ELF-1 (cell line): ENCODE data around the gene PRDX2.

Source experiments
- DNase-seq: peaks from one replicate; pipeline ENCODE4 v3.0.0-alpha.2; 2016; ENCODE audit warnings: low read depth, low spot score

The PRDX2 gene

DNA sequence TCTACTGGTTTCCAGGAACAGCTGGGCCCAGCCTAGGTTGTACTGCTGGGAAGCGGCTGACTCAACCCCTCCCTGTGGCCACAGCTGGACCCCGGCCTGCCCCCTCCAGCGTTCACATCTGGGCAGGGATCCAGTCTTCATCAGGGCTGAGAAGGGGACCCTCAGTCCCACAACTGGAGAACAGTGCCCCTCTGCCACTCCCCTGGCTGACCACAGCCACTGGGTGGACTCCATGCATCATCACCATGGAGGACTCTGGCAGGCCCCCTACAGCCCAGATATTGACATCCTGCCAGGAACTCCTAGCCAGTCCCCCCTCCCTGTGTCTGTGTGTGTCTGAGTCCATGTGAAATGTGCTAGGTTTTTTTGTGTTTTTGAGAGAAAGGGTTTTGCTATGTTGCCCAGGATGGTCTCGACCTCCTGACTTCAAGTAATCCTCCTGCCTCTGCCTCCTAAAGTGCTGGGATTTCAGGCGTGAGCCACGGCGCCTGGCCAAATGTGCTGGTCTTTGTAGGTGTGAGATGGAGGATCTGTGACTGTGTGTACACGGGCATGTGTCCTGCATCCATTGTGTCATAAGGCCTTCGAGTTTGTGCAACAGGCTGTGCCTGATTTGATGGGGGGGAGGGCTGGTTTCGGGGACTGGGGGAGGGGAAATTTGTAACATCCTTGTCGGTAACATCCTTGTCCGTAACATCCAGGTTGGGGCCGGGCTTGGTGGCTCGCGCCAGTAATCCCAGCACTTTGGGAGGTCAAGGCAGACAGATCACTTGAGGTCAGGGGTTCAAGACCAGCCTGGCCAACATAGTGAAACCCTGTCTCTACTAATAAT is 22.2 kb downstream of the PRDX2 start:
- peak; percentile 47 for DNase-seq

DNA sequence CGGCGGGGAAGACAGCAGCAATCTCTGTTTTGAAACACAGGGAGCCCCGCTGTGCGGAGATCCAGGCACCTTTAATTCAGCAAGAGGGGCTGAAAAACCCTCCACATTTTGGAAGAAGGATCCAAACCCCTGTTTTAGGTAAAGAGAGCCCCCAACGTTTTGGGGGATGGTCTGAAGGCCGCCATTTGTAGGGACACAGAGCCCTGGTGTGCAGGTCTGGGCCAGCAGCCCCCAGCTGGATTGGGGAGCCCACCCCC is 22.8 kb downstream of the PRDX2 start:
- no peak for DNase-seq

DNA sequence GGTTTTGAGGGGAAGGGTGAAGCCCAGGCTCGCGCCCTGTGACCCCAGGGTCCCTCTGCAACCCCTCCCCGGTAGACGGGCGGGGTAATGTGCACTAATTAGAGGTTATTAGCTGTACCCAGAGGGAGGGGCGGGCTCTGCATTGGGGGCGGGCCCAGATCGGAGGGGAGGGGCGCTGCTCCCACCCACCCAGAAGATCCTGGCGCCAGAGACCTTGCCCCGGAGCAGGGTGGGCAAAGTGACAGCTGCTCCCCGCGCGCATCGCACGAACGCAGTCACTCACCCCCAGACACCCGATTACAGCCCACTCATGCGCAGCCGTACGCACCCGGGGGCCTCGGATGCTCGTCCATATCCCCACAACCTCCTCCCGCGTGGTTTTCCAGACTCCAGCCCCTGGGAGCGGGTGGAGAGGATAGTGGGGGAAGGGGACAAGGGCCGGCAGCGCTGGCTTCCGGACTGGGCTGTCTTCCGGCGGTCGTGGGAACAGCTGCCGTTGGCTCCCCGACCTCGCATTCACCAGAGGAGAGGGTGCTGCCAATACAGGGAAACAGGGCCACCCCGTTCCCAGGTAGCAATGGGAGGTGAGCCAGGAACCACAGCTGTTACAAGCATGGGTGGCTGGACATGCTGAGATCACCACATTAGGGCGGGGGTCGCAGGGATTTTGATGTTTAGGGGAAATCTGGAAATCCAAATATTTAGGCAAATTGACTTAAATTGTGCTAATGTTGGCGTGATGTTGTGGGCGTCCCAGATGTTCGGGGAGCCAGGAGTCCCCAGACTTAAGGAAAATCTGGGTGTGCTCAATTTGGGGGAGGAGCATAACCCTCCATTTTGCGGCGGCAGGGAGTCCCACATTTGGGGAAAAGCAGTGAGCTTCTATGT is 23.3 kb downstream of the PRDX2 start:
- DNase-seq = peak; percentile 57

DNA sequence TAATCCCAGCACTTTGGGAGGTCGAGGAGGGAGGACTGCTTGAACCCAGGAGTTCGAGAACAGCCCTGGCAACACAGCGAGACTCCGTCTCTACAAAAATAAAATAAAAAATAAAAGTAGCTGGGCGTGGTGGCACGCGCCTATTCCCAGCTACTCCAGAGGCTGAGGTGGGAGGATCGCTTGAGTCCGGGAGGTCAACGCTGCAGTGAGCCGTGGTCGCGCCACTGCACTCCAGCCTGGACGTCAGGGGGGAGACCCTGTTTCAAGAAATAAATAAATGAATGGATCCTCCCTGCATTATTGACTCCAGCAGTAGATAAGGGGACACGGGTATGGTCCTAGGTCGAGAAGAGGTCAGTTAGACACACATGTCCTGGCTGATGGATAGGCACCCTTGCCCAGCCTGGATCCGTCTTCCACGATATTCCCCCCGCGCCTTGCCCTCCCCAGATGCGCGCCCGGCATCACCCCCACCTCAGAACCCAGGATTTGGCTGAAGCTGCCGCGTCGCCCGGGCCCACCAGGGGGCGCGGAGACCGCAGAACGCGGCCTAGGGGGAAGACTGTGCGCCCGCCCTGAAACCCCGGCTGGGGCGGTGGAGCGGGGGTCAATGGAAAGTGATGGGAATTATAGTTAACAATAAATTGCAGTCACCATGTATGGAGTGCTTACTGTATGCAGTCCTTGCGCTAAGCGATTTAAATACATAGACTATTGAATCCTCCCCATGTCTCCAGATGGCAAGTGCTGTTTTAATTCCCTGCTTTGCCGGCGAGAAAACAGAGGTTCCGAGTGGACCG is 24.2 kb downstream of the PRDX2 start:
- peak; percentile 84 for DNase-seq

DNA sequence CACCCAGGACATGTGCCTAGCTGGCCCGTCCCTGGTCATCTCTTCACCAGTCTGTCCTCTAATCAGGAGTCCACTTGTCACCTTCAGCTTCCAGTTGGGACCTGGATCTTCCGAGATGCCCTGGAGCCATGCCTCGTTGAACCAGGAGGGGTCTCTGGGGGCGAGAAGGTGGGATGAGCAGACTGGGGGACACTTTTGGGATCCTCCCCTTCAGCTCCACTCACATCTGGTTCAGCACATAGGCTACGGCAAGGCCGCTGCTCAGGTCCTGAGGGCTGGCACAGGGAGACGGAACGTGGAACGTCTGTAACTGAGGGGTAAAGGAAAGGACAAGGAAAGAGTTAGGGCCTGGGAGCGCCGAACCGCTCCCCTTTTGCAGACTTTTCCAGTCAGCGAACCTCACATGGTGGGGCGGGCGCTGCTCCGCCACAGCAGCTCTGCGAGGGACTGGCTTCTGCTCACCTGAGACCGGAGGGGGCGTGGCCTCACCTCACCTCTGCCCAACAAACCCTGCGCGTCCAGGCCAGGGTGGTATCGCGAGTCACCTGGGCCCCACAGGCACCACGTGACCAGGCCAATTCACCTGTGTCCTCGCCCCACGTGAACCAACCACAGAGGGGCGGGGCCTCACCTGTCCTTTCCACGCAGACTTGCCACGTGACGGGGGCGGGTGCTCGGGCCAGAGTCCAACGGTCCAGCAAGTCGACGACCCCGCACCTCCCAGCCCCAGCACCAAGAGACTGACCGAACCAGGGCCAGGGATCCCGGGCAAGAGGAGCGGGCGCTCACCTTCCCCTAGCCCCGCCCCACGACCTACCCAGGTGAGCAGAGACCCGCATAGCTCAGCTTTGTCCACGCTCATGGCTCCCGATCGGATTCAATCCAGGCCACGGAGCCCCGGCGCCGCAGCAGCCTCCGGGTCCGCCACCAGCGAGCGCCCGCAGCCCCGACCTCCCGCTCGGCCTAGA is 26.7 kb downstream of the PRDX2 start, which contains the start of gene HOOK2:
Gene HOOK2, minus strand, starts transcription at position 965 of the 968 bp plus-strand sequence. Its CDS starts 103 bp downstream, at position 862.
- peak; percentile 89 for DNase-seq

DNA sequence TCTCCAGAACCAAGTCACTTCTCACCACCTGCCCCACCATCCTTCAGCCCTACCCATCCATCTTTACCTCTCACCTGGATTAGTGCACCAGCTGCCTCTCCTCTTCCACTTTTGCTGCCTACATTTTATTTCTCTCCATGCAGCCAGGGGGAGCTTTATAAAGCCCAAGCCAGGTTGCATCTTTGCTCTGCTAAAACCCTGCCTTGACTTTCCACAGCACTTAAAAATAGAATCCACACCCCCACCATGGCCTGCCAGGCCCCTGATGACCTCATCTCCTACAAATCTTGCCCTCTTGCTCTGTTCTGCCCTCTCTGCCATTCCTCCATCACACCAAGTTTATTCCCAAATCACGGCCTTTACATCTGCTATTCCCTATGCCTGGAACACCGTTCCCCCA is 28.0 kb downstream of the PRDX2 start:
- no peak for DNase-seq

DNA sequence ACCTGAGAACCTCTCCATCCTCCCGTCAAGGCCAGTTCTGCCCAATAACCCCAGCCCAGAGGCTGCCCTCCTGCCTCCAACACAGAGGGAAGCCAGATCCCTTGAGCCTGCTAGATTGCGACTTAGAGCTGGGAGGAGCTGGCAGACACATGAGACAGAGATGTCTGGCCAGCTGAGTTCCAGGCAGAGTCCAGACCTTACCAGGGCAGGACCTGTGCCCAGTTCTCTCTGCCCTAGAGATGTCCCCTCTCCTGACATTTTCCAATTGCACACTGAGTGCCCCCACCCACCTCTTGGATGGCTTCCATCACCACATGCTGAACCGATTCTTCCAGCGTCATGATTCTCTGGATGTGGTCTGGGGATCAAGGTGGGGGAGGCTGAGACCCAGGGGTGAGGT is 29.3 kb downstream of the PRDX2 start:
- DNase-seq = no peak

DNA sequence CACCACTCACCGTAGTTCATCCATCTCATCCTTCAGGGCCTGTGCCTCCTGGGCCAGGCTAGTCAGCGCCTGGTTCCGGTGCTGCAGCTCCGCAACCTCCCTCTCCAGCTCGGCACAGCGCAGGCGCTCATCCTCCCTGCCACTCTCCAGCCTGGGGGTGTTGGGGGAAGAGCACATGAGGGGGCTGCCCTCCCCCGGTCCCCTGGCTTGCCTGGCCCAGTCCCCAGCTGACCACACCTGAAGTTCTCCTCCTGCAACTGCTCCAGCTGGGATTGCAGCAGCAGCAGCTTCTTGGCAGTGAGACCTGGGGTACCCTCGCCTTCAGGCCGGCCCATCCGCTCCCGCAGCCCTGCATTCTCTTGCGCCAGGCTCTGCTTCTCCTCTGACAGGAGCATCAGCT is 30.7 kb downstream of the PRDX2 start:
- no peak for DNase-seq

DNA sequence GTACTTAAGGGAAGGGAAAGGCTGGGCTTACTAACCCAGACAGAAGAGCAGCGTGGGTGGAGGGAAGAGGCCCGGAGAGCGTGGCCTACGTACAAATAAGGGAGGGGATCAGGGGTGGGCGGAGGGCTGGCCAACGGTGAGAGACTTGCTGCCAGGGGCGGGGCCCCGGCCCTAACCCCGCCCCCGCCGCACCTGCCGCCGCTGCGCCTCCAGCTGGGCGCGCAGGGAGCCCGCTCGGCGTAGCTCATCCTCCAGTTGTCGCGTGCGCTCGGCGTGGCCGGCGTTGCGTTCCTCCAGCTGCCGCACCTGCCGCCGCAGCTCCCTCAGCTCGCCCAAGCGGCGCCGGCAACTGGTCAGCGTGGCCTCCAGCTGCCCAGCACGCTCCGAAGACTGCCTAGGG is 31.9 kb downstream of the PRDX2 start:
- DNase-seq = peak; percentile 83

DNA sequence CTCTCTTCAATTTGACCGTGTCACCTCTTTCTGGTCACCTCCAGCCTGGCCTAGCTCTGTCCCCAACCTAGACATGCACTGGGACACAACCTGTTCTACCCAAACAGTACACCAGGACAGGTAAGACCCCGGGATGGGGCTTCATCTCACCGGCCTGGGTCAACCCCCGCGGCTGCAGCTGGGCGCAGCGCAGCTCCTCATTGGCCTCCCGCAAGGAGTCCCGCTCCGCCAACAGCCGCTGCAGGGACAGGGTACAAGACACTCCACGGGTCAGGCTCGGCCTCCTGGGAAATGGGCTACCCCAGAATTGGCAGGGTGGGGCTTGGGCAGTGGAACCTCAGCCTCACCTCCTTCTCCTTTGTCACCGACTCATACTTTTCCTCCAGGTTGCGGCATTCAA is 33.9 kb downstream of the PRDX2 start:
- DNase-seq = no peak

DNA sequence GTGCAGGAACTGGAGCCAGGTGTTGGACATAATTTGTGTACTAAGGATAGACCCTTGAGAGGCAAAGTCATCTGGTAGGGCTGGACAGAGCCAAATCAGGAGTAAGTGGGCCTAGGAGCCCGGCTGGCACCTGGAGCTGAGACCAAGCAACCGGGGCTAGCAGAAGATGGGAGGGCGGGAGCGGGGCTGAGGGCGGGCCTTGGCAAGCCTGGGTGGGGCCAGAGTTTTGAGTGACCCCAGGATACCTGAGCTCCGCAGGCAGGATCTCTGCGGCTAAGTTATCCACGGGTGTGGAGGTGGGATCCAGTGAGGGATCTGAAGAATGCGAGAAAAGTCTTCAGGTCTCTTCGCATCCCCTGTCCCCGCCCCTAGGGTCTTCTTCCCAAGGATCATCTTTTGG is 34.5 kb downstream of the PRDX2 start:
- DNase-seq = no peak

DNA sequence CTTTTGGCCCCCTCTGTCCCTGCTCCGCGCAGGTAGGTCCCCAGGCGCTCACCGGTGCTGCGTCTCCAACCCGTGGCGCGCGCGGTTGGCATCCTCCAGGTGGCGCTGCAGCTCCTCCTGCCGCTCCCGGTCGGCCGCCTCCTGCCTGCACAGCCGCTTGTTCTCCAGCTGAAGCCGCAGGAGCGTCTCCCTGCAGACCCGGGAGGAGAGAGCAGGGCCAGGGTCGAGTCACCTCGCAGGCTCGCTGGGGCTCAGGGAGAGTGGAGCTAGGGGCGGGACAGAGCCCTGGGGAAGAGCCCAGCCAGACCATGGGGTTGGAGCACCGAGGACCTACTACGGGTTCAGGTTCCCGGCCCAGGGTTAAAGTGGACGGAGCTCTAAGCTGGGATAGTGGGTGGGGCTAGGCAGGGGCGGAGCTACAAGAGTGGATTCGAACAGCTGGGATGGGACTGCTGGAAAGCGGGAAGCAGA is 35.5 kb downstream of the PRDX2 start:
- peak; percentile 93 for DNase-seq

DNA sequence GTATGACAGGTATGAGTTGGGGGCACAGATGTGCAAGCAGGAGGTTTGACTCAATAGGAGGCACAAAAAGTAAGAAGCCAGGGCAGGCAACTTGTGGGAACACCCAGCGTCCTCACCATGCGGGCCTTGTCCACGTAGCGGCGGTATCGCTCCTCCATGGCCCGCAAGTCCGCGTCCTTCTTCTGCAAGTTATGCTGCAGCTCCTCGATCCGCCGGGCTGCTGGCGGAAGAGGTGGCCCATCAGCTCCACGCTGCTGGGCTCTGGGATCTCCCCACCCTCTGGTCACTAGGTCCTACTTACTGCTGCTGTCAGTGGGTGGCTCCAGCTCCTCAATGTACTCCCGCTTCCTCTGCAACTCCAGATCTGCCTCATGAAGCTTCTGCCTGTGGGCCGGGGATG is 36.9 kb downstream of the PRDX2 start:
- no peak for DNase-seq

DNA sequence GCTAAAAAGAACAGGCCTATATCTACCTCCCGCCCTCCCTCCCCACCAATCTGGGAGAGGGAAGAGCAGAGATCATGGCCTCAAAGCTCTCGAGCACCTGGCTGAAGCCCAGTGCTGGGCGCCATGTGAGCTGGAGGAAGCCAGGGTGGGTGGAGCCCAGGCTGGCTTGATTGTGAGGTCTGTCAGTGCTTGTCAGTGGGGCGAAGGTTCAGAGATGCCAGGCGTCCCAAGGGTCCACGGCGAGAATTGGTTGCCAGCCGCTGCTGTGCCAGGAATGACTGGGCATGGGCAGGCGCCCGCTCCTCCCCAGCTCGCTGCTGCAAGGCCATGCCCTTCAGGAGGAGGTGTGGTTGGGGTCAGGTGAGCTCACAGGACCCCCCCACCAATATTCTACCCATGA is 38.5 kb downstream of the PRDX2 start:
- no peak for DNase-seq

DNA sequence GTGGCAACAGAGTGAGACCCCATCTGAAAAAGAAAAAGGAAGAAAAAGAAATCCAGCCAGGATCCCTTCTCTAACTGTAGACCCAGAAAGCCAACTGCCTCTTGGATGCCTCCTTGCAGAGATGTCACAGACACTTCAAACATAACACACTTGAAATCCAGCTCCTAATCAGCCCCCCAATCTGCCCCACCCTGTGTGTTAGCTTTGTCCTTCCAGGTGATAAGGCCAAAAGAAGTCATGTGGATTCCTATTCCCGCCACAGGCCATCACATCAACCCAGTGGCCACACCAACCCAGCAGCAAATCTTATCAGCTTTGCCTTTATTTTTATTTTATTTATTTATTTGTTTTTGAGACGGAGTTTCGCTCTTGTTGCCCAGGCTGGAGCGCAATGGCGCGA is 41.9 kb downstream of the PRDX2 start:
- no peak for DNase-seq

DNA sequence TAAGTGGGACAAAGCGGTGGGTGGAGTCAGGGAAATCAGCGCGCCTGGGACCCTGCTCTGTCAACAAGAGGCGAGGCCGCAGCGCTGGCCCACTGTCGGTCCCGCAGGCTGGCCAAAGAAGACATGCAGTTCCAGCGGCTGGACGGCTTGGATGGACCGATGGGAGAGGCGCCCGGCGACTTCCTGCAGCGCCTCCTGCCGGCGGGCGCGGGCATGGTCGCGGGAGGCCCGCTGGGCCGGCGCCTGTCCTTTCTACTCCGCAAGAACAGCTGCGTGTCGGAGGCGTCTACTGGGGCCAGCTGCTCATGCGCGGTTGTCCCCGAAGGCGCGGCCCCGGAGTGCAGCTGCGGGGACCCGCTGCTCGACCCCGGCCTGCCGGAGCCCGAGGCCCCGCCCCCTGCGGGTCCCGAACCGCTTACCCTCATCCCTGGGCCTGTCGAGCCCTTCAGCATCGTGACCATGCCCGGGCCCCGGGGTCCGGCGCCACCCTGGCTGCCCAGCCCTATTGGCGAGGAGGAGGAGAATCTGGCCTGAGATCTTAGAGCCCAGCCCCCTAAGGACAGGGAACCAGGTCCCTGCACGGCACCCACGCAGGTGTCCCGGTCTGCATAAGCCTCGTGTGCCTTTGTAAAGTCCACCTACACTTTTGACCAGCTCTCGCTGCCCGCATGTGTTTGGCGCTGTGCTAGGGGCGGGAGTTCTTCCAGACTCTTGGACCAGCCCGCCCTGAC is 43.9 kb downstream of the PRDX2 start:
- peak; percentile 98 for DNase-seq

DNA sequence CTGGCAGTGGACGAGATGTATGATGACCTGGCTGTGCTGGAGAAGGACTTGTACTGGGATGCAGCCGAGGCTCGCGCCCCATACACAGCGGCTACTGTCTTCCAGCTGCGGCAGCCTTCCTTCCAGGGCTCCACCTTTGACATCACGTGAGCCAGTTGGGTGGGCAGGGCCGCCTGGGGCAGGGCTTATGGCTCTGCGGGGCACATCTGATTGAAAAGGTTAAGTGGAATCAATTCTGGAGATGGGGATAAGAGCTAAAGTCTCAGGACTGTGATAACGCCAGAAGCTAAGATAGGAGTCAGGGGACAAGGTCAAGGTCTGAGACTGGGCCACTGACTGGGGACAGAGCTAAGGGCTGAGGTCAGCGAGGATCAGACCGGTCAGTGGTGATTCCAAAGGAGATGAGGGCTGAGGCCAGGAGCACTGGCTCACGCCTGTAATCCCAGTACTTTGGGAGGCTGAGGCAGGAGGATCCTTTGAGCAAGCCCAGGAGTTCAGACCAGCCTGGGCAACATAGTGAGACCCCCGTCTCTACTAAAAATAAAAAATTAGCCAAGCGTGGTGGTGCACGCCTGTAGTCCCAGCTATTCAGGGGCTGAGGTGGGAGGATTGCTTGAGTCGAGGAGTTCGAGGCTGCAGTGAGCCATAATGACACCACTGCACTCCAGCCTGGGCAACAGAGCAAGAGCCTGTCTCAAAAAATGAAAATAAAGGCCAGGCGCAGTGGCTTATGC is 45.3 kb downstream of the PRDX2 start:
- DNase-seq = no peak

DNA sequence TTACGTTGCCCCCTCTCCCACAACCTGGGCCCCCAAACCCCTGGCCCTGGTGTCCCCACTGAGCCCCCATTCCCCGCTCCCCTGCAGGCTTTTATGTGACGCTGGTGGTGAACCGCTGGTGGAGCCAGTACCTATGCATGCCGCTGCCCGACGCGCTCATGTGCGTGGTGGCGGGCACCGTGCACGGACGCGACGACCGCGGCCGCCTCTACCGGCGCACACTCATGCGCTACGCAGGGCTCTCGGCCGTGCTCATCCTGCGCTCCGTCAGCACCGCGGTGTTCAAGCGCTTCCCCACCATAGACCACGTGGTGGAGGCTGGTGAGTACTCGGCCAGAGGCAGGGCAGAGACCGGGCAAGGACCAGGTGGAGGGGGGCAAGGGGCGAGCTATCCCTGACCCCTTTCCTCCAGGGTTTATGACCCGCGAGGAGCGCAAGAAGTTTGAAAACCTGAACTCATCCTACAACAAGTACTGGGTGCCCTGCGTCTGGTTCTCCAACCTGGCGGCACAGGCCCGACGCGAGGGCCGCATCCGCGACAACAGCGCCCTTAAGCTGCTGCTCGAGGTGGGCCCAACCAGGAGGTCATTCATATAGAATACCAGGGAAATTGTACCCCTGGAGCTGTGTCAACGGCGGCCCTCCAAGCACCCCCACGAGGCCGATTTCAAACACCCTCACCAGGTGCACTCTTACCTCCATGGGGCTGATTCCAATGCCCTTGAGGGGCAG is 47.0 kb downstream of the PRDX2 start:
- DNase-seq = peak; percentile 46
